IgD-negative memory B cell (primary cell): ENCODE results near the gene DLG2. TPM values are rescaled to one million over a fixed set of nuclear protein-coding genes. Genes with fewer than 3 reads are reported as not detected.
A peak's percentile ranks its signal among the peaks of the same experiment; 100 is the strongest.

ENCODE experiments used
- H3K27ac Mint-ChIP-seq, 3 donors: one replicate each; pipeline ENCODE4 v1.8.0; 2020 to 2022; ENCODE audit warnings: mild to moderate bottlenecking in 3 of 3, mixed read lengths in 3 of 3, moderate library complexity in 1 of 3
- H3K27me3 Mint-ChIP-seq: one replicate; pipeline ENCODE4 v1.8.0; 2021; ENCODE audit warnings: mixed read lengths
- H3K36me3 Mint-ChIP-seq: one replicate; pipeline ENCODE4 v1.8.0; 2020; ENCODE audit warnings: mild to moderate bottlenecking, mixed read lengths
- H3K4me1 Mint-ChIP-seq, 3 donors: one replicate each; pipeline ENCODE4 v1.8.0; 2020 to 2022; ENCODE audit warnings: mixed read lengths in 3 of 3, mild to moderate bottlenecking in 1 of 3
- H3K4me3 Mint-ChIP-seq, 4 donors: one replicate each; pipeline ENCODE4 v1.8.0; 2020 to 2022; ENCODE audit warnings: mild to moderate bottlenecking in 4 of 4, mixed read lengths in 4 of 4, moderate library complexity in 3 of 4
- H3K9me3 Mint-ChIP-seq, 3 donors: one replicate each; pipeline ENCODE4 v1.8.0; 2020 to 2021; ENCODE audit warnings: mixed read lengths in 3 of 3, mild to moderate bottlenecking in 1 of 3
- polyA plus RNA-seq: library from polyadenylated mRNA; unstranded; fragments of 300-500 nt; fragmentation: Illumina TruSeq; gene quantifications from one replicate; pipeline ENCODE4 v1.2.3, GENCODE V29; 2021

DLG2 gene
- polyA plus RNA-seq, 1 donor from 2014 or later = 2.0 TPM

GRCh38 chr11:83862691-83863090, 1764.5 kb downstream of the DLG2 start:
- H3K4me1 Mint-ChIP-seq = no peaks in the 10 kb centered on the region
- no peaks in the 10 kb centered on the region for H3K36me3 Mint-ChIP-seq
- peaks cover 6 to 9% (median 7%) of the 10 kb centered on the region in 3 donors for H3K9me3 Mint-ChIP-seq
- H3K4me3 Mint-ChIP-seq = no peak overlapping the region
- H3K27me3 Mint-ChIP-seq = no peaks in the 10 kb centered on the region
- no peak overlapping the region for H3K27ac Mint-ChIP-seq

GRCh38 chr11:83862033-83862432, 1765.1 kb downstream of the DLG2 start:
- H3K36me3 Mint-ChIP-seq = no peaks in the 10 kb centered on the region
- peaks cover 6 to 13% (median 7%) of the 10 kb centered on the region in 3 donors for H3K9me3 Mint-ChIP-seq
- no peak overlapping the region for H3K27ac Mint-ChIP-seq
- no peaks in the 10 kb centered on the region for H3K27me3 Mint-ChIP-seq
- no peaks in the 10 kb centered on the region for H3K4me1 Mint-ChIP-seq
- no peak overlapping the region for H3K4me3 Mint-ChIP-seq

- Mint-ChIP-seq H3K27ac (no peak overlapping the region), H3K27me3 (no peaks in the 10 kb centered on the region), H3K9me3 (peaks cover 6 to 16% (median 7%) of the 10 kb centered on the region in 3 donors)
Observed at GRCh38 chr11:83858694-83859093, 1768.5 kb downstream of the DLG2 start.

GRCh38 chr11:83855237-83855636, 1771.9 kb downstream of the DLG2 start:
- H3K27ac Mint-ChIP-seq = no peak overlapping the region
- no peak overlapping the region for H3K4me3 Mint-ChIP-seq
- no peaks in the 10 kb centered on the region for H3K27me3 Mint-ChIP-seq
- no peaks in the 10 kb centered on the region for H3K4me1 Mint-ChIP-seq
- H3K36me3 Mint-ChIP-seq = no peaks in the 10 kb centered on the region
- H3K9me3 Mint-ChIP-seq = peaks cover 3 to 16% (median 7%) of the 10 kb centered on the region in 3 donors

More at GRCh38 chr11:83858694-83859093, 1768.5 kb downstream of the DLG2 start:
- no peak overlapping the region for H3K4me3 Mint-ChIP-seq
- H3K4me1 Mint-ChIP-seq = no peaks in the 10 kb centered on the region
- H3K36me3 Mint-ChIP-seq = no peaks in the 10 kb centered on the region

- no peak overlapping the region for H3K4me3 Mint-ChIP-seq
- H3K27ac Mint-ChIP-seq = no peak overlapping the region
- peaks cover 0 to 9% (median 0%) of the 10 kb centered on the region in 3 donors for H3K9me3 Mint-ChIP-seq
Observed at GRCh38 chr11:83852775-83853442, 1774.2 kb downstream of the DLG2 start.

GRCh38 chr11:83852012-83852411, 1775.1 kb downstream of the DLG2 start:
- Mint-ChIP-seq H3K27ac (no peak overlapping the region), H3K36me3 (no peaks in the 10 kb centered on the region), H3K4me1 (no peaks in the 10 kb centered on the region), H3K9me3 (peaks cover 0 to 3% (median 0%) of the 10 kb centered on the region in 3 donors), H3K27me3 (peaks cover 3% of the 10 kb centered on the region), H3K4me3 (no peak overlapping the region)

More at GRCh38 chr11:83852775-83853442, 1774.2 kb downstream of the DLG2 start:
- H3K36me3 Mint-ChIP-seq = no peaks in the 10 kb centered on the region
- H3K4me1 Mint-ChIP-seq = no peaks in the 10 kb centered on the region
- peaks cover 3% of the 10 kb centered on the region for H3K27me3 Mint-ChIP-seq

- no peak overlapping the region for H3K27ac Mint-ChIP-seq
- no peaks in the 10 kb centered on the region for H3K9me3 Mint-ChIP-seq
- no peaks in the 10 kb centered on the region for H3K4me1 Mint-ChIP-seq
- H3K27me3 Mint-ChIP-seq = peaks cover 8% of the 10 kb centered on the region
- H3K4me3 Mint-ChIP-seq = no peak overlapping the region
- no peaks in the 10 kb centered on the region for H3K36me3 Mint-ChIP-seq
Observed at GRCh38 chr11:83847467-83848034, 1779.6 kb downstream of the DLG2 start.

- Mint-ChIP-seq H3K4me1 (no peaks in the 10 kb centered on the region), H3K27me3 (peaks cover 8% of the 10 kb centered on the region), H3K4me3 (no peak overlapping the region), H3K9me3 (no peaks in the 10 kb centered on the region), H3K27ac (no peak overlapping the region), H3K36me3 (no peaks in the 10 kb centered on the region)
Observed at GRCh38 chr11:83845797-83846196, 1781.3 kb downstream of the DLG2 start.

GRCh38 chr11:83840326-83840725, 1786.8 kb downstream of the DLG2 start:
- Mint-ChIP-seq H3K27me3 (peaks cover 7% of the 10 kb centered on the region), H3K27ac (no peak overlapping the region)

GRCh38 chr11:83836883-83837654, 1790.1 kb downstream of the DLG2 start:
- H3K4me1 Mint-ChIP-seq = peaks cover 0 to 3% (median 0%) of the 10 kb centered on the region in 3 donors
- peak overlapping the region in 1 of 3 donors; percentile 41 for H3K27ac Mint-ChIP-seq
- peaks cover 2% of the 10 kb centered on the region for H3K27me3 Mint-ChIP-seq
- H3K36me3 Mint-ChIP-seq = no peaks in the 10 kb centered on the region
- no peaks in the 10 kb centered on the region for H3K9me3 Mint-ChIP-seq
- peak overlapping the region in 1 of 4 donors; percentile 33 for H3K4me3 Mint-ChIP-seq

More at GRCh38 chr11:83840326-83840725, 1786.8 kb downstream of the DLG2 start:
- Mint-ChIP-seq H3K4me1 (no peaks in the 10 kb centered on the region), H3K4me3 (no peak overlapping the region), H3K9me3 (no peaks in the 10 kb centered on the region), H3K36me3 (no peaks in the 10 kb centered on the region)

- peaks cover 0 to 3% (median 0%) of the 10 kb centered on the region in 3 donors for H3K4me1 Mint-ChIP-seq
- no peaks in the 10 kb centered on the region for H3K9me3 Mint-ChIP-seq
- peaks cover 2% of the 10 kb centered on the region for H3K27me3 Mint-ChIP-seq
- H3K27ac Mint-ChIP-seq = peak overlapping the region in 1 of 3 donors; percentile 47
- H3K36me3 Mint-ChIP-seq = no peaks in the 10 kb centered on the region
- H3K4me3 Mint-ChIP-seq = no peak overlapping the region
Observed at GRCh38 chr11:83836065-83836464, 1791.1 kb downstream of the DLG2 start.

GRCh38 chr11:83835423-83835822, 1791.7 kb downstream of the DLG2 start:
- Mint-ChIP-seq H3K27ac (peak overlapping the region in 1 of 3 donors; percentile 47), H3K9me3 (no peaks in the 10 kb centered on the region), H3K4me3 (peak overlapping the region in 1 of 4 donors; percentile 2), H3K4me1 (peaks cover 0 to 3% (median 0%) of the 10 kb centered on the region in 3 donors), H3K36me3 (no peaks in the 10 kb centered on the region), H3K27me3 (peaks cover 2% of the 10 kb centered on the region)

- Mint-ChIP-seq H3K4me1 (peaks cover 0 to 3% (median 2%) of the 10 kb centered on the region in 3 donors), H3K9me3 (no peaks in the 10 kb centered on the region), H3K36me3 (no peaks in the 10 kb centered on the region), H3K27ac (no peak overlapping the region), H3K4me3 (no peak overlapping the region), H3K27me3 (peaks cover 3% of the 10 kb centered on the region)
Observed at GRCh38 chr11:83831929-83832328, 1795.2 kb downstream of the DLG2 start.

GRCh38 chr11:83827940-83828554, 1799.1 kb downstream of the DLG2 start:
- H3K4me1 Mint-ChIP-seq = peaks cover 0 to 2% (median 0%) of the 10 kb centered on the region in 3 donors
- peaks cover 3% of the 10 kb centered on the region for H3K27me3 Mint-ChIP-seq
- no peaks in the 10 kb centered on the region for H3K9me3 Mint-ChIP-seq
- no peaks in the 10 kb centered on the region for H3K36me3 Mint-ChIP-seq
- H3K27ac Mint-ChIP-seq = no peak overlapping the region
- no peak overlapping the region for H3K4me3 Mint-ChIP-seq

GRCh38 chr11:83827520-83827919, 1799.6 kb downstream of the DLG2 start:
- H3K9me3 Mint-ChIP-seq = no peaks in the 10 kb centered on the region
- H3K27ac Mint-ChIP-seq = no peak overlapping the region
- peaks cover 3% of the 10 kb centered on the region for H3K27me3 Mint-ChIP-seq
- H3K4me3 Mint-ChIP-seq = no peak overlapping the region
- H3K4me1 Mint-ChIP-seq = peaks cover 0 to 2% (median 0%) of the 10 kb centered on the region in 3 donors
- no peaks in the 10 kb centered on the region for H3K36me3 Mint-ChIP-seq
